AML-193 (cell line): Measurements from ENCODE around the gene SLC22A15.
"Not testable (repeated sequence)": the region's sequence is repeated elsewhere in the genome, so short reads cannot be mapped to it uniquely, and the experiment has no call there.

Experiments
- DNase-seq, 2 experiments: peaks; one replicate each; lab custom pipeline; 2025; lab: John Stamatoyannopoulos, UW

SLC22A15 gene

GRCh38 chr1:116033322-116033721 is 57.0 kb downstream of the SLC22A15 start:
- no peak for DNase-seq

DNA sequence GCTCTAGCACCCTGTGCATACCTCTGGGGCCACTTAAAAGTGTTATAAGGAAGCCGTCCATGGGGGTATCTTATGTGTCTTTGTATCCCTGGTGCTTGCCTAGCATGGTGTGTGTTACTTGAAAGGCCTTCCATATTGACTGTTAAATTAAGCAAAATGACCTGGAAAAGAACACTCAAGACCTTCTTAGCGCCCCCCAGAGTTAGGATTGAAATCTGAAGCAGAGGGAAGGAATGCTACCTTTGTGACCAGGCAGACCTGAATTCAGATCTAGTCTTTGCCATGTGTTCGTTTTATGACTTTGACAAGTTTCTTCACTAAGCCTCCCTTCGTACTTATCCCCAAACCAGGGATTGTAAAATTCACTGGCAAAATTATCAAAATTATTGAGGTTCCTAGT is 59.9 kb downstream of the SLC22A15 start:
- DNase-seq: no peak

GRCh38 chr1:116038679-116039078 is 62.4 kb downstream of the SLC22A15 start:
- DNase-seq: no peak

- no peak for DNase-seq
Observed at GRCh38 chr1:116044071-116044470, 67.8 kb downstream of the SLC22A15 start.

GRCh38 chr1:116046933-116047332 is 70.6 kb downstream of the SLC22A15 start:
- DNase-seq: not testable (repeated sequence)

DNA sequence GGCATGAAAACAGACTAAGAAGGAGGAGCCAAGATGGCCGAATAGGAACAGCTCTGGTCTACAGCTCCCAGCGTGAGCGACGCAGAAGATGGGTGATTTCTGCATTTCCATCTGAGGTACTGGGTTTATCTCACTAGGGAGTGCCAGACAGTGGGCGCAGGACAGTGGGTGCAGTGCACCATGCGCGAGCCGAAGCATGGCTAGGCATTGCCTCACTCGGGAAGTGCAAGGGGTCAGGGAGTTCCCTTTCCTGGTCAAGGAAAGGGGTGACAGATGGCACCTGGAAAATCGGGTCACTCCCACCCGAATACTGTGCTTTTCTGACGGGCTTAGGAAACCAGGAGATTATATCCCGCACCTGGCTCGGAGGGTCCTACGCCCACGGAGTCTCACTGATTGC is 75.6 kb downstream of the SLC22A15 start:
- not testable (repeated sequence) for DNase-seq

DNA sequence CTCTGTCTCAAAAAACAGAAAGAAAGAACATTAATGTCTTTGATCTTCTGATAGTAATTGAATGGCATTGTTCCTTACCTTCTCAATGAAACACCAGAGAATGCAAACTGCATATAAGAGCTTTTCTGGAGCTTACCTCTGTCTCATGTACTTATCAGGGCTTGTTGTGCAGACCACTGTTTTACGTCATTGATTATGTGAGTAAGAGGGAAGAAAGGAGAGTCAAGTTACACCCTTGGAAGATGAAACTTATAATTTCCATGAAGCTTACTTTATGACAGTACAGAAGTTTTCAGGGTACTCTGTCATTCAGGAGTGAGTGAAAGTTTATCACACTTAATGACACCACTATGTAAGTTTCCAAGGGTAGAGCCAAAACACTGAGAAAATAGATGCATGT is 85.9 kb downstream of the SLC22A15 start:
- no peak for DNase-seq

- no peak for DNase-seq
Observed at GRCh38 chr1:116064616-116065015, 88.3 kb downstream of the SLC22A15 start.

DNA sequence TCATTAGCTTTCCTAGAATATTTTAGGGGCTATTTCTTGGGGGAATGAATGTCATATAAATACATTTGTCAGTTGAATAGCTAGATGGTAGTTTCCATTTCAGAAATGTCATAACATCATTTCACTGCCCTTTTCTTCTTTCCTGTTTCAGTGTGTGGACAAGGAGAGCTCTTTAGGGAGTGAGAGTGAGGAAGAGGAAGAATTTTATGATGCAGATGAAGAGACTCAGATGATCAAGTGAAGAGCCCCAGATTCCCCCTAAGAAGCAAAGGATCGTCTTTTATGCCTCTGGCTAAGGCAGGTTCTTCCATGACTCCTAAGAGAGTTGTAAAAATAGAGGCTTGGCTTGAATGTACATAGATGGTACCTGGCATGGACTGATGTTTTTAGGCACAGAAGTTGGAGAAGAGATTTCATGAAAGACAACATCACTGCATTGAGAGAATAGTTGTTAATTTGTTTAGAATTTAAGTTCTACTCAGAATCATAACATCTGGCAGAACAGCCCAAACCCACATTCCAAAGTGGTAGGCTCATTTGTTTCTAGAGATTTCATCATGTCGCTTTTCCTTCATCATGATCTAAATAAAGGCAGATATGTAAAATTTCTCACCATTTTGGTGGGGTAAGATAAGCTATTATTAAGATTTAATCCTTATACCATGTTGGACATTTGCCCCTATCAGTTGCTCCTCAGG is 90.7 kb downstream of the SLC22A15 start:
- no peak for DNase-seq

- no peak for DNase-seq
Observed at GRCh38 chr1:116067566-116067890, 91.2 kb downstream of the SLC22A15 start.

GRCh38 chr1:116075575-116075974 is 99.3 kb downstream of the SLC22A15 start:
- no peak for DNase-seq

- no peak for DNase-seq
Observed at GRCh38 chr1:116075990-116076389, 99.7 kb downstream of the SLC22A15 start.

DNA sequence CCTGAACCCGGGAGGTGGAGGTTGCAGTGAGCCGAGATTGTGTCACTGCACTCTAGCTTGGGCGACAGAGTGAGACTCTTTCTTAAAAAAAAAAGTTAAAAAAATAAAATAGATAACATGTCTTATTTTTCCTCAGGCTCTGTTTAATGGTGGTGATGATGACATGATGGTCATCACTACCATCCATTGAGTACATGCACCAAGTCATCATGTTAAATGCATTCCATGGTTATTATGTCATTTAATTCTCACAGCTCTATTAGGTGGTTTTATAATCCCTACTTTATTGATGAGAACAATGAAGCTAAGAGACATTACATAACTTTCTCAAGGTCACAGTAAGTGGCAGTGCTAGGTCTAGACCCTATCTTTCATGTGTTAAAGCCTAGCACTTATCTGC is 100.5 kb downstream of the SLC22A15 start:
- DNase-seq: no peak

GRCh38 chr1:116078699-116079223 is 102.4 kb downstream of the SLC22A15 start:
- no peak for DNase-seq

- DNase-seq: no peak
Observed at GRCh38 chr1:116087628-116088027, 111.3 kb downstream of the SLC22A15 start.

- no peak for DNase-seq
Observed at GRCh38 chr1:116089870-116090269, 113.6 kb downstream of the SLC22A15 start.

DNA sequence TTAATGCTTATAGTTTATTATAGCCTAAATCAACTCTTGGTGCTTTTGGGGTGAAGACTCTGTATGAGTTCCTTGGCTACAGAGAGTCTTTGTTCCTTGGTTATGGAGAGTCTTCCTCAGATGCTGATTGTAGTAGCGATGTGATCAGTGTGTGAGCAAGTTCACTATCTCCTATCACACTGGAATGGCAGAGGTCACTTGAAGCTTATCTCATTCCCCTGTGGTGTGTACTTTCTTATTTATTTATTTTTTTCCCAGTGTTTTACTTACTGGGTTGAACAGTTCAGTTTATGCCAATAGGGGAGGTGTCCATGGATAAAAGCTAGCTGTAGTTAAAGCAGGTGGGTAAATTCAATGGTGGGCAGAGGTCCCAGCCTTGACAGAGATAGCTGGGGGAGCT is 114.8 kb downstream of the SLC22A15 start:
- DNase-seq: no peak

DNA sequence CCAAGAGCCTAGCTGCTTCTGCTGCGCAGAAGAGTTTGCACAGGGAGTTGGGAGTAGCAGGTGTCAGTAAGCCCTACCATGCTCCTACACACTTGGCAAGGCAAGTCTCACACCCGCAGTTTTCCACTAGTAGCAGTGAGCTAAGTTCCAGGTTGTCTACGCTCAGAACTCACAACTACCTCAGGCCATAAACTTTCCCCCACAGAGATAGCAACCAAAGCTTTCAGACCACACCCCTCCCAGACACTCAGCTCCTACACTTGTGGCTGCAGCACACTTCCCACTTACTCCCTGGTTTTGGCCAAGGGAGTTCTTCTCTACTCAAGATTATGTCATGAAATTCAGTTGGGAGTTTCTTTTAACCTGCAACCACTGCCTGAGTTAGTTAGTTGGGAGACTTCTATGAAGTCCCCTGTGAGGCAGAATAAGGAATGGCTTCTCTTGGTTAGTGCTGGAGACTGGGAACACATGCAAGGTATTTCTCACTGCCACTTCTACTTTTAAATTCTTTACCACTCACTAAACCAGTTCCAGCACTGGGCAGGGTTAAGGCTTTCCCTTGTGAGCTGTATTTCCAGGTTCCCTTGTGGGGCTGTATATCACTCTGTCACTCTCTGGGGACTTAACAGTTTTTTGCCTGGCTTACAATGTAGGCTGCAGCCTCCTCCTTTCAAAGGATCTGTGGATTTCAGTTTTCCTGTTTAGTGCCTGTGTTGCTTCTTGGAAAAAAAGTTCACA is 116.6 kb downstream of the SLC22A15 start:
- DNase-seq: no peak

GRCh38 chr1:116095027-116095426 is 118.7 kb downstream of the SLC22A15 start:
- no peak for DNase-seq

DNA sequence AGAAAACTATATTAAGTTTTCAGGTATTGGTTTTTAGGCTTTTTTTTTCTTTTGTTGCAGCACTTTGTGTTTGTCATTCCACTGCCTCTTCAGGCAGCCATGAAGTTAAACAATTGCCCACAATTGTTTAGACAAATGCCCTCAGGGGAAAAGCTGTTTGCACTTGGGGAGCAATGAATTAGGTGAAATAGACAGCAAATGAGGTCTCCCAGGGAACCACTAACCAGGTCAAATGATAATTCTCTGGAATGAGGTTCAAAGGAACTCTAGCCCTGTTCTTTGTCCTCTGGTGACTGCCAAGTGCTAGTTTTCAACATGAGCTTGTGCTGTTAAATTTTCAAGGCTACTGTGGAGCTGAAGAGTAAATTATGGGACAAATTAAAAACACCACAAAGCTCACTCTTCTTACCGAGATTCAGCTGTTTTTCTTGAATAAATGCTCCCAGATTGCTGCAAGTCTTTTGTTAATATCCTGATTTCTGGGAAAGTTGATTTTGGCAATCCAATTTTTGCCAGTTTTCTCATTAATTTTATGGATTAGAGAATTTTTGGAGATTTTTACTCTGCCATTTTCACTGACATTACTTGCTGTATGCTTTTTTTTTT is 119.8 kb downstream of the SLC22A15 start:
- DNase-seq: no peak

GRCh38 chr1:116097626-116098025 is 121.3 kb downstream of the SLC22A15 start:
- DNase-seq: no peak

DNA sequence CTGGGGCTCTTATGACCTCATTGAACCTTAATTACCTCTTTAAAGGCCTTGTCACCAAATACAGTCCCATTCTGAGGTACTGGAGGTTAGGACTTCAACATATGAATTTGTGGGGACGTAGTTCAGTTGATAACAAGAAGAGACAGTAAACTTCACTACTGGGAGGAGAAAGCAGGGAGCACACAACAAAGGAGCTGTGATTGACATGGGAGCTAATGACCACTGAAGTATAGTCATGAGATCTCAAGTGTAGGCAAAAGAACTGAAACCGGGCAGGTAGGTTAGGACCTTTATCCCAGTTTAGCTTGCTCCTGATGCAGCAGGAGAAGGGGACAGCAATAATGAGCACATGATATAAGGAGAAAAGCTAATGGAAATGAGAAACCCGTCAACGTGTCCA is 123.1 kb downstream of the SLC22A15 start:
- DNase-seq: no peak

DNA sequence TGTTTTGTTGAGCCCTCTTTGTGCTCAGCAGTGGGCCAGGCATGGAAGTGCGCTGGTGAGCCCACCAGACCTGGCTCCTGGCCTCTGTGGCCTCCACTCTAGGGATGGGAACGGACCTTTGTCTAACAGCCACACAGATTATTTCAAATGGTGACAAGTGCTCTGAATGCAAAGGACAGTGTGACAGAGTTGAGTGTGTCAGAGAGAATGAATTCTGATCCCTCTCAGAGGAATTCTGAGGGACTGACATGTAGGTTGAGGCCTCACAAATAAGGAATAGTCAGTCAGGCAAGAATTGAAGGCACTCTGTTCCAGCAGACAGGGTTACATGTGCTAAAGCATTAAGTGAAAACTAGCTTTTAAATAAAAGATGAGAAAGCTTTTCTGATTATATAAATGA is 123.6 kb downstream of the SLC22A15 start:
- DNase-seq: no peak
